Endothelial cell (in vitro differentiated cells): ENCODE data around the gene COG6. TPM values are rescaled to one million over a fixed set of nuclear protein-coding genes. Genes with fewer than 3 reads are reported as not detected.

ENCODE experiments used
- DNase-seq: peaks from one replicate; pipeline ENCODE4 v3.0.0; 2021; ENCODE audit warnings: low spot score
- H3K27ac Mint-ChIP-seq: one replicate; pipeline ENCODE4 v1.8.0; 2021; ENCODE audit warnings: mixed read lengths, inconsistent platforms; ENCODE audit not compliant: unreplicated experiment
- H3K27me3 Mint-ChIP-seq: one replicate; pipeline ENCODE4 v1.8.0; 2021; ENCODE audit warnings: mild to moderate bottlenecking, moderate library complexity, mixed read lengths, inconsistent platforms; ENCODE audit not compliant: unreplicated experiment
- H3K36me3 Mint-ChIP-seq: one replicate; pipeline ENCODE4 v1.8.0; 2021; ENCODE audit warnings: mild to moderate bottlenecking, low read depth, mixed read lengths, inconsistent platforms; ENCODE audit not compliant: unreplicated experiment
- H3K4me1 Mint-ChIP-seq: one replicate; pipeline ENCODE4 v1.8.0; 2021; ENCODE audit warnings: mild to moderate bottlenecking, mixed read lengths, inconsistent platforms; ENCODE audit not compliant: unreplicated experiment
- H3K4me3 Mint-ChIP-seq: one replicate; pipeline ENCODE4 v1.8.0; 2021; ENCODE audit warnings: mild to moderate bottlenecking, mixed read lengths, inconsistent platforms; ENCODE audit not compliant: unreplicated experiment
- H3K9me3 Mint-ChIP-seq: one replicate; pipeline ENCODE4 v1.8.0; 2021; ENCODE audit warnings: mixed read lengths, inconsistent platforms; ENCODE audit not compliant: unreplicated experiment
- CTCF ChIP-seq: fragments of 200-600 bp; sonication (generic); IDR thresholded peaks from one replicate; pipeline ENCODE4 v1.5.0; 2021; ENCODE audit warnings: antibody characterized with exemption; ENCODE audit not compliant: unreplicated experiment
- total RNA-seq: library from RNA; stranded (reverse); fragmentation: NEBNext Ultra II Directional; extraction: Animal tissue kit (Norgen Biotek cat#: 25700); gene quantifications from one replicate; pipeline ENCODE4 v1.2.1, GENCODE V29; 2021; ENCODE audit not compliant: unreplicated experiment

The COG6 gene
- total RNA-seq, 1 donor from 2014 or later: 34.1 TPM

DNA sequence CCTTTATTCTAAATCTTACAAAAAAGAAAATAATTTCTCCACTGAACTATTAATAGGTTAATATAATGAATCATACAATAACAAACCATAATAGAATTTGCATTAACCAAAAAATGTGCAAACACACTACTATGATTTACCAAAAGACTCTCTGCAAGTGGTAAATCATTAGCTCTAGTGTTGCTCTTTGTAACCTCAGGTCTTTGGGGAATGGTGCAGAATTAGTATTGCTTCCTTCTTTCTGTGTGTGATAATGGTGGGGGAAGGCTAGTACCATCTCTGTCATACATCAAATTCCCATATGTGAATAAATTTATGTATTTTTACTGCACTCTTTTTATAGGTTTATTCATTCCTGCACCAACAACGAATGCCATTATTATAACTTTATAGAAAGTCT, 105.1 kb downstream of the COG6 start:
- no peak for TF ChIP-seq CTCF
- no peak overlapping the region for H3K4me3 Mint-ChIP-seq
- H3K27me3 Mint-ChIP-seq: no peaks in the 10 kb centered on the region
- no peaks in the 10 kb centered on the region for H3K9me3 Mint-ChIP-seq
- H3K36me3 Mint-ChIP-seq: no peaks in the 10 kb centered on the region
- DNase-seq: no peak
- no peak overlapping the region for H3K27ac Mint-ChIP-seq
- no peaks in the 10 kb centered on the region for H3K4me1 Mint-ChIP-seq

DNA sequence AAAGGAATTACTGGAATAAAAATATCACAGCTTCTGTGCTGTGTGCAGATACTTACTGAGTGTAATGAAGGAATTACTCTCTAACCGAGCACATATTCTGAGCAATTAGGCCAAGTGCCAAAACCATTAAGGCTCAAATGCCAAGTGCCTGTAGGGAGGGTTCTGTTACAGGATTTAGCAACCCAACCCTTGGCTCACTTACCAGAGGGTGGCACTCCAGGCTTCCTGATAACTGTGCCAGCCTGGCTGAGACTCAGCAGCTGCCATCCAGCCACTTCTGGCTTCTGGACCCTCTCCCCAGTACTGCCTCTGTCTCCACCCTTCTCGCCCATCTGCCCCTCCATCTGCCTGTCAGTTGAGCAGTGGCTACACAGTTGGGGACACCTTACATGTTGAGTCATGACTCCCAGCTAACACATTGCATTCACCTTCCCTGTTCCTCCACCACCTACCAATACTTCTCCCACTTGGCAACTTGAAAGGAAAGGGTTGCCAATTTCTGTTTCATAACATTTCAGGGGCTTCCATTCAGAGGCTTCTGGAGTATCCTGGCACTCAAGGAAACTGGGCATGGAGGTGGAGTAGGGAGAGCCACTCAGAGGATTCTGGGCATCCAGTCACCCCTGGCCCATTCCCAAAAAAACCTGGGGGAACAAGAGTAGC, 110.5 kb downstream of the COG6 start:
- no peaks in the 10 kb centered on the region for H3K36me3 Mint-ChIP-seq
- H3K9me3 Mint-ChIP-seq: no peaks in the 10 kb centered on the region
- no peak overlapping the region for H3K27ac Mint-ChIP-seq
- DNase-seq: peak; percentile 20
- H3K27me3 Mint-ChIP-seq: peaks cover 2% of the 10 kb centered on the region
- no peaks in the 10 kb centered on the region for H3K4me1 Mint-ChIP-seq
- H3K4me3 Mint-ChIP-seq: no peak overlapping the region
- no peak for TF ChIP-seq CTCF

DNA sequence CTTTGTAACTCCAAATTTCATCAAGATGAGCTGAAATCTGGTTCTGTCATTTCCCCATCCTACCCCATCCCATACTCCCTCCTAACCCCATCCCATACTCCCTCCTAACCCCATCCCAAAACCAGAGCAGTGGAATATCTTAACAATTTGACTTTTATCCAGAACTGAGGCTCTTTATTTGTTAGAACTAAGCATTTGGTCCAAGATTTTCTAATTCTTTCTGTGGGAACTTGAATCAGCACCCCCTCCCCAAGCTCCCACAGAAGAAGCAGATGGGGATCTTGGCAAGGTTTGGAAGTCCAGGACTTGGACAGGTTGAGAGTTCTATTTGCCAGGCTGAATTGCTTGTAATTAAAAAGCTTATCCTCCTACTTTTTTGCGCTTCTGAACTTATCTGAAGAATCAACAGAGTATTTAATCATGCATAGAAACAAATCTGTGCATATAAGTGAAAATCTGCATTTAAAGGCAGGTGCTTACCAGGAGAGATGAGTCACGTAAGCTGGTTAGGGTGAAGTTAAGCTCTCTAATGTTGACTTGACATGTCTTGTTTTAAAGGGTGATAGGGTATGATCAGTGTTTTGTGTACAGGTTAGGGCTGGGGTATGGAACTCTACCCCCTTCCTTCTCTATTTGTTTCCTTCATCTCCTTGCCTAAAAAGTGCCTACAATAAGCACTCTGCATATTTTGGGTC, 111.1 kb downstream of the COG6 start:
- no peak overlapping the region for H3K4me3 Mint-ChIP-seq
- no peak overlapping the region for H3K27ac Mint-ChIP-seq
- no peaks in the 10 kb centered on the region for H3K36me3 Mint-ChIP-seq
- no peak for TF ChIP-seq CTCF
- peaks cover 2% of the 10 kb centered on the region for H3K27me3 Mint-ChIP-seq
- no peak for DNase-seq
- H3K4me1 Mint-ChIP-seq: no peaks in the 10 kb centered on the region
- no peaks in the 10 kb centered on the region for H3K9me3 Mint-ChIP-seq

DNA sequence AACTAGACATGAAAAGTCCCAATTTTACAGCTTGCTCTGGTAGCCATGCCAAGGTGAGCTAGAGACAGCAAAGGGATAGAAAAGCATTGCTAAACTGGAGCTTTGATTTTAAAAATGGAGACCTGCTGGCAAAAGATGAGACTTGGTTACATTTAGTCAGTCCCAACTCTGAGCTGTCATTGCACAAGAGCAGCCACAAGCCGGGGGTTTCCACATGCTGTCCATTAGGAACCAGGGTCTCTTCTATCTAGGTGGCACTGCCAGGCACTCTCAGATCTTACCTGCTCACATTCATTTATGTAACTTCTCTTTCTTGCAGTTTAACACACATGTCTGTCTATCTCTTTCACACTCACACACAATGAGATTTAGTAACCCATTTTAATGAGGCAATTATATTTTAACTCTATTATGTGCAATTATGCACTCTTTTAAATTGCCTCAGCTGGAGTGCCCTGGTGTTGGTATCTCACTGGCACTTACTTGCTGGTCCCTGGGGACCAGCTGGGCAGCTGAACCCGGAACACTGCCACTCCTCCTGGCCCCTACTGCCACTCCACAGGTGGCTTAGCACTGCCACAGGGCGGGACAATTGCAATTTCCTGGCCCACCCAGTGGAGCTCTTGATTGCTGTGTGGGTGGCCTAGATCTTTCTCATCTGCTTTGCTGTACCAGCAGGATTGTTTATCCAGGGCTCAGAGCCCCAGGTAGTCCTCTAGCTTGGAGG, 112.5 kb downstream of the COG6 start:
- H3K4me1 Mint-ChIP-seq: no peaks in the 10 kb centered on the region
- no peak overlapping the region for H3K27ac Mint-ChIP-seq
- no peaks in the 10 kb centered on the region for H3K36me3 Mint-ChIP-seq
- H3K9me3 Mint-ChIP-seq: no peaks in the 10 kb centered on the region
- no peak overlapping the region for H3K4me3 Mint-ChIP-seq
- peaks cover 2% of the 10 kb centered on the region for H3K27me3 Mint-ChIP-seq
- DNase-seq: no peak
- no peak for TF ChIP-seq CTCF

DNA sequence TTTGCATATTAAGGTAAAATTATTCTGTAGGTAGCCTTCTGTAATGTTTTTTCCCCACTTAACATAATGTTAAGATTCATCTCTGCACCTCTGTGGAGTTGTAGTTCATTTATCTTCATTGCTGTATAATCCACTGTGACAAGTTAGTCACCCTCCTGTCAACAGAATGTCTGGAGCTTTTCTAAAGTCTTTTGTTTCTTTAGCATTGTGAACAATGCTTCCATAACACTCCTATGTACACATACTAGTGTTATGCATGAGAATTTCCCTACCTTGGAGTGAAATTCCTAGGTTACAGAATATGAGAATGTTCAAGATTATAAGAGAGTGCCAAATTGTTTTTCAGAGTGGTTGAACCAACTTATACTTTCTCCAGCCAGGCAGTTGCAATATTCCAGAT, 113.5 kb downstream of the COG6 start:
- no peak overlapping the region for H3K27ac Mint-ChIP-seq
- no peaks in the 10 kb centered on the region for H3K36me3 Mint-ChIP-seq
- H3K4me1 Mint-ChIP-seq: no peaks in the 10 kb centered on the region

More for the DNA sequence above, 113.5 kb downstream of the COG6 start:
- Mint-ChIP-seq H3K27me3 (peaks cover 2% of the 10 kb centered on the region), H3K9me3 (no peaks in the 10 kb centered on the region), H3K4me3 (no peak overlapping the region)
- no peak for DNase-seq
- TF ChIP-seq CTCF: no peak
